ENCODE measurements around the gene COX4I1. TPM values are rescaled to one million over a fixed set of nuclear protein-coding genes. Genes with fewer than 3 reads are reported as not detected.

Gene COX4I1
- total RNA-seq, 1 donor from 2014 or later = 459 TPM

GRCh38 chr16:85759631-85760419 lies 39.7 kb upstream of the COX4I1 start:
- no peak overlapping the region for H3K4me3 ChIP-seq (ENCODE audit: insufficient read depth, low read depth, low read length)
- H3K4me2 ChIP-seq (ENCODE audit: low read length) = no peak overlapping the region
- H3K79me2 ChIP-seq (ENCODE audit: insufficient read depth, low read length) = no peaks in the 10 kb centered on the region
- Mint-ChIP-seq H3K27ac (ENCODE audit: unreplicated experiment) (no peak overlapping the region), H3K36me3 (ENCODE audit: low read depth, unreplicated experiment) (peaks cover 3% of the 10 kb centered on the region), H3K4me3 (ENCODE audit: unreplicated experiment) (no peak overlapping the region), H3K9me3 (ENCODE audit: unreplicated experiment) (no peaks in the 10 kb centered on the region), H3K4me1 (ENCODE audit: low read depth, unreplicated experiment) (peaks cover 11% of the 10 kb centered on the region), H3K27me3 (ENCODE audit: low read depth, unreplicated experiment) (peaks cover 32% of the 10 kb centered on the region)
- FAIRE-seq (no peak), DNase-seq (ENCODE audit: low read depth) (no peak)
- peaks cover 5% of the 10 kb centered on the region for H3K27me3 ChIP-seq (ENCODE audit: insufficient read depth, low read length)
- no peak overlapping the region for H3K9ac ChIP-seq (ENCODE audit: low read length)
- H3K9me3 ChIP-seq (ENCODE audit: insufficient read depth, low read depth, low read length) = no peaks in the 10 kb centered on the region
- TF ChIP-seq EZH2 (IDR thresholded peaks at IDR 0.05; ENCODE audit: insufficient read depth, low read length) (no peak), CTCF (IDR thresholded peaks at IDR 0.05; ENCODE audit: insufficient read depth, low read depth, low read length) (no peak)
- peaks cover 7% of the 10 kb centered on the region for H3K4me1 ChIP-seq (ENCODE audit: insufficient read depth, low read length)
- no peaks in the 10 kb centered on the region for H4K20me1 ChIP-seq (ENCODE audit: insufficient read depth, low read length)
- H2AFZ ChIP-seq (ENCODE audit: low read depth, low read length) = no peak overlapping the region
- no peak overlapping the region for H3K27ac ChIP-seq (ENCODE audit: low read depth, low read length)
- no peaks in the 10 kb centered on the region for H3K36me3 ChIP-seq (ENCODE audit: insufficient read depth, low read length)

GRCh38 chr16:85761861-85762260 lies 37.6 kb upstream of the COX4I1 start:
- Histone ChIP-seq H3K4me2 (ENCODE audit: low read length) (no peak overlapping the region), H3K36me3 (ENCODE audit: insufficient read depth, low read length) (no peaks in the 10 kb centered on the region), H3K27ac (ENCODE audit: low read depth, low read length) (no peak overlapping the region), H3K9ac (ENCODE audit: low read length) (no peak overlapping the region), H4K20me1 (ENCODE audit: insufficient read depth, low read length) (no peaks in the 10 kb centered on the region), H2AFZ (ENCODE audit: low read depth, low read length) (no peak overlapping the region), H3K79me2 (ENCODE audit: insufficient read depth, low read length) (no peaks in the 10 kb centered on the region), H3K27me3 (ENCODE audit: insufficient read depth, low read length) (peaks cover 5% of the 10 kb centered on the region), H3K4me3 (ENCODE audit: insufficient read depth, low read depth, low read length) (no peak overlapping the region), H3K9me3 (ENCODE audit: insufficient read depth, low read depth, low read length) (no peaks in the 10 kb centered on the region), H3K4me1 (ENCODE audit: insufficient read depth, low read length) (peaks cover 7% of the 10 kb centered on the region)
- TF ChIP-seq EZH2 (IDR thresholded peaks at IDR 0.05; ENCODE audit: insufficient read depth, low read length) (no peak), CTCF (IDR thresholded peaks at IDR 0.05; ENCODE audit: insufficient read depth, low read depth, low read length) (no peak)
- Mint-ChIP-seq H3K9me3 (ENCODE audit: unreplicated experiment) (no peaks in the 10 kb centered on the region), H3K4me1 (ENCODE audit: low read depth, unreplicated experiment) (peaks cover 8% of the 10 kb centered on the region), H3K27ac (ENCODE audit: unreplicated experiment) (no peak overlapping the region), H3K27me3 (ENCODE audit: low read depth, unreplicated experiment) (peaks cover 30% of the 10 kb centered on the region), H3K4me3 (ENCODE audit: unreplicated experiment) (no peak overlapping the region), H3K36me3 (ENCODE audit: low read depth, unreplicated experiment) (peaks cover 3% of the 10 kb centered on the region)
- no peak for DNase-seq (ENCODE audit: low read depth)
- no peak for FAIRE-seq

- peaks cover 5% of the 10 kb centered on the region for H3K27me3 ChIP-seq (ENCODE audit: insufficient read depth, low read length)
- no peaks in the 10 kb centered on the region for H3K79me2 ChIP-seq (ENCODE audit: insufficient read depth, low read length)
- no peaks in the 10 kb centered on the region for H3K36me3 ChIP-seq (ENCODE audit: insufficient read depth, low read length)
- H3K9me3 ChIP-seq (ENCODE audit: insufficient read depth, low read depth, low read length) = no peaks in the 10 kb centered on the region
- H2AFZ ChIP-seq (ENCODE audit: low read depth, low read length) = no peak overlapping the region
- no peaks in the 10 kb centered on the region for H4K20me1 ChIP-seq (ENCODE audit: insufficient read depth, low read length)
- no peak overlapping the region for H3K9ac ChIP-seq (ENCODE audit: low read length)
- peaks cover 8% of the 10 kb centered on the region for H3K4me1 ChIP-seq (ENCODE audit: insufficient read depth, low read length)
- FAIRE-seq (no peak), DNase-seq (ENCODE audit: low read depth) (no peak)
- Mint-ChIP-seq H3K27me3 (ENCODE audit: low read depth, unreplicated experiment) (peaks cover 30% of the 10 kb centered on the region), H3K4me3 (ENCODE audit: unreplicated experiment) (no peak overlapping the region), H3K36me3 (ENCODE audit: low read depth, unreplicated experiment) (peaks cover 3% of the 10 kb centered on the region), H3K9me3 (ENCODE audit: unreplicated experiment) (no peaks in the 10 kb centered on the region), H3K27ac (ENCODE audit: unreplicated experiment) (no peak overlapping the region), H3K4me1 (ENCODE audit: low read depth, unreplicated experiment) (peaks cover 11% of the 10 kb centered on the region)
- H3K4me2 ChIP-seq (ENCODE audit: low read length) = no peak overlapping the region
- TF ChIP-seq EZH2 (IDR thresholded peaks at IDR 0.05; ENCODE audit: insufficient read depth, low read length) (no peak), CTCF (IDR thresholded peaks at IDR 0.05; ENCODE audit: insufficient read depth, low read depth, low read length) (no peak)
- no peak overlapping the region for H3K27ac ChIP-seq (ENCODE audit: low read depth, low read length)
- H3K4me3 ChIP-seq (ENCODE audit: insufficient read depth, low read depth, low read length) = no peak overlapping the region
Measured at GRCh38 chr16:85762970-85763369, 36.5 kb upstream of the COX4I1 start.

All from astrocyte (in vitro differentiated cells and primary cell).